SH-SY5Y (cell line): ENCODE measurements around the gene ELMOD1.

Experiments
- GATA2 ChIP-seq: IDR thresholded peaks from 2 replicates; pipeline ENCODE4 v1.6.1; 2011; ENCODE audit warnings: mild to moderate bottlenecking, low read depth, low read length
- GATA3 ChIP-seq: IDR thresholded peaks from 2 replicates; pipeline ENCODE4 v1.6.1; 2011; ENCODE audit warnings: low read depth, mild to moderate bottlenecking, low read length, moderate library complexity

DNA sequence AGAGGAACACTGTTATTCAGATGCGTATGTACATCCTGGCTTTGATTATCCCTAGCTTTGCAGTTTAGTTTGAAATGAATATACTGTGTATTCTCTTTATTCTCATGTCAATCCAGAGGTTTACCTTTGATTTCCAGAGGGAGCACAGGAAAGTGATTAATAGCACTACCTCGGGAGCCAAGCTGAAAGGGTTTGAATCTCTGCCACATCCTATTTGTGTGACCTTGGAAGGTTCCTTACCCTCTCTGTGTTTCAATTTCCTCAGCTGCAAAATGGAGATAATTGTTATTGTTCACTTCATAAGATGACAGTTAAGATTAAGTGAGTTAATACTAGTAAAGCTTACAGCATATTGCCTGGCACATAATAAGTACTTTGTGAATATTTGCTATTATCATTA is 17.9 kb downstream of the ELMOD1 start:
- TF ChIP-seq GATA3 (no peak), GATA2 (no peak)
